HG02759 (cell line): ENCODE data around the gene HID1.
"Not testable (repeated sequence)": the region's sequence is repeated elsewhere in the genome, so short reads cannot be mapped to it uniquely, and the experiment has no call there.

Experiments used
- ATAC-seq: cut with Tn5 transposase; IDR thresholded peaks from one replicate; pipeline ENCODE4 v1.9.1; 2021; ENCODE audit warnings: mild to moderate bottlenecking, moderate library complexity; ENCODE audit not compliant: unreplicated experiment

Gene HID1

GRCh38 chr17:75001915-75002843 lies 29.6 kb upstream of the HID1 start:
- no peak for ATAC-seq

- ATAC-seq, result no peak
These were observed 27.0 kb upstream of the HID1 start for GRCh38 chr17:74999523-74999922.

- no peak for ATAC-seq
These were observed 26.2 kb upstream of the HID1 start for GRCh38 chr17:74998783-74999182.

- ATAC-seq, result no peak
These were observed 23.3 kb upstream of the HID1 start for GRCh38 chr17:74995847-74996246.

GRCh38 chr17:74994440-74994839 lies 21.9 kb upstream of the HID1 start:
- ATAC-seq, result no peak

GRCh38 chr17:74992223-74992622 lies 19.7 kb upstream of the HID1 start:
- ATAC-seq, result no peak

- no peak for ATAC-seq
These were observed 18.1 kb upstream of the HID1 start for GRCh38 chr17:74990581-74991105.

- peak; percentile 46 for ATAC-seq
These were observed 15.6 kb upstream of the HID1 start for GRCh38 chr17:74987909-74988711.

GRCh38 chr17:74987418-74987908 lies 14.9 kb upstream of the HID1 start, which contains the start of gene CDR2L:
CDR2L (plus strand) TSS chr17:74987632; CDS start chr17:74988044, 412 bp downstream.
- ATAC-seq, result peak; percentile 97

- ATAC-seq, result no peak
These were observed 13.6 kb upstream of the HID1 start for GRCh38 chr17:74986206-74986576.

GRCh38 chr17:74982663-74983313 lies 10.2 kb upstream of the HID1 start:
- not testable (repeated sequence) for ATAC-seq

- ATAC-seq, result peak; percentile 74
These were observed 9.6 kb upstream of the HID1 start for GRCh38 chr17:74981979-74982662.

- no peak for ATAC-seq
These were observed 8.9 kb upstream of the HID1 start for GRCh38 chr17:74981318-74981978.

GRCh38 chr17:74979408-74980146 lies 7.0 kb upstream of the HID1 start:
- ATAC-seq, result no peak

- no peak for ATAC-seq
These were observed 5.7 kb upstream of the HID1 start for GRCh38 chr17:74978240-74978639.

GRCh38 chr17:74977802-74978201 lies 5.2 kb upstream of the HID1 start:
- ATAC-seq, result no peak

- ATAC-seq, result no peak
These were observed 3.4 kb upstream of the HID1 start for GRCh38 chr17:74975943-74976342.

GRCh38 chr17:74972973-74973328 lies 392 bp upstream of the HID1 start:
- no peak for ATAC-seq

- ATAC-seq, result no peak
These were observed 785 bp downstream of the HID1 start for GRCh38 chr17:74971842-74972106.
